LNCaP clone FGC (cell line): Measurements from ENCODE around the gene TRAFD1.

ENCODE experiments used
- DNase-seq: peaks from one replicate; pipeline ENCODE4 v3.0.0-alpha.2; 2011; ENCODE audit warnings: low read depth
- H3K4me3 ChIP-seq: 2 replicates; pipeline ENCODE4 v1.5.1; 2011; ENCODE audit warnings: mild to moderate bottlenecking, low read depth, low read length, control low read depth
- TF ChIP-seq, protein P1 (sequence below): IDR thresholded peaks from 2 replicates; pipeline ENCODE4 v1.5.1; 2012; ENCODE audit warnings: mild to moderate bottlenecking; ENCODE audit not compliant: control insufficient read depth, insufficient read depth; ENCODE audit errors: extremely low read depth

Gene TRAFD1

DNA sequence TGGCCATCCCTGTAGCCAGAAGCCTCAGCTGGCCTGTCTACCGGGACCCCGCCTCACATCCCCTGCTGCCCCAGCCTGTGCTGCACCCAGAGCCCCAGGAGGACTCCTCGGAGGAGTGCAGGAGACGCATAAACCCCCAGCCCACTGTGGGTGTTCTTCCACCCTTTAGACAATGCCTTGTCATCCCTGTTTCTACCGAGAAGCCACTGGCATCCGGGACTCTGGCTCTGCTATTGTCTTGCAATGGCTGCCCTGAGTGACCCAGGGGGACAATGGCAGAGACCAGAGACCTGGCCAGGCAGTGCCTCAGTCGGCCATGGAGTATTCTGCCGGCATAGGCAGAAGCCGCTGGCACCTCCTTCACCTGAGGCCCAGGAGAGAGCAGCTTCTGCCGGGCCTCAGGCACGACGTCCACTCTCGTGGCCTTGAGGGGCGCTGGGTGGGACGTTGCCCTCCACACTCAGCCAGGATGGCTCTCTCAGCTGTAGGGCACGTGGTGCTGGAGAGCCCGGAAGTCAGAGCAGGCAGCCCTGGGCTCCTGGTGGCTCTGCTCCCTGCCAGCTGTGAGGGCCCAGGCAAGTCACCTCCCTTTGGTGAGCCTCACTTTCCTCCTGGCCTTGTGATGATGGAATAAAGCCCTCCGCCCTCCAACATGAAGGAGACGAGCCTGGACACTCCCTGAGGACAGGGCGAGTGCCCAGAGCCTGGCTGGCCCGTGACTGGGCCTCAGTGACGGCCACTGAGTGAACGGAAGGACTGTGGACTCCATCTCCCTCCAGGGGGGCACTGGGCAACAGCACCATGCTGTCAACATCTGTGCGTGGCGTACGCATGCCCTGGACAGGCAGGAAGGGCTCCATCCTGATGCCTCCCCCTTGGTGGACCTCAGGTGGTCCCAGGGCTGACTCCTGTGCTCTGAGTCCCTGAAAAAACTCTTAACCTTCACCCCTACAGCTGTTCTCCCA, 41.0 kb downstream of the TRAFD1 start:
- no peak overlapping the region for H3K4me3 ChIP-seq

DNA sequence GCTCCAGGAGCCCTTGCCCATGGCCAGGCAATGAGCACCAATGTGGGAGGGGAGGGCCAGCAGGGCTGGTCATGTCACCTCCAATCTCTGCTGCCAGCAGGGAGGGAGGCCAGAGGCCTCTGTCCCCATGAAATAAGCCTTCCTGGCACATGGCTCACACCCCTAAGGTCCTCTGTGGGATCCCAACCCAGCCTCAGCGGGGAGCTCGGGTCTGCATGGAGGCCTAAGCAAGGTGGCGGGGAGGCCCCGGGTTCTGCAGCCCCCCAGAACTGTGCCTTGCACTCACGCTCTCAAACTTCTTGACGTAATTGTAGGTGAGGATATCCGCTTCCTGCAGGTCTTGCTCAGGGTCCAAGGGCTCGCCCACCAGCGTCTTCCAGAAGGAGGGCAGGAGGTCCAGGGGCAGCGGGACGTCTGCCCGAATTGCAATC, 41.7 kb downstream of the TRAFD1 start:
- TF ChIP-seq, protein P1, sequence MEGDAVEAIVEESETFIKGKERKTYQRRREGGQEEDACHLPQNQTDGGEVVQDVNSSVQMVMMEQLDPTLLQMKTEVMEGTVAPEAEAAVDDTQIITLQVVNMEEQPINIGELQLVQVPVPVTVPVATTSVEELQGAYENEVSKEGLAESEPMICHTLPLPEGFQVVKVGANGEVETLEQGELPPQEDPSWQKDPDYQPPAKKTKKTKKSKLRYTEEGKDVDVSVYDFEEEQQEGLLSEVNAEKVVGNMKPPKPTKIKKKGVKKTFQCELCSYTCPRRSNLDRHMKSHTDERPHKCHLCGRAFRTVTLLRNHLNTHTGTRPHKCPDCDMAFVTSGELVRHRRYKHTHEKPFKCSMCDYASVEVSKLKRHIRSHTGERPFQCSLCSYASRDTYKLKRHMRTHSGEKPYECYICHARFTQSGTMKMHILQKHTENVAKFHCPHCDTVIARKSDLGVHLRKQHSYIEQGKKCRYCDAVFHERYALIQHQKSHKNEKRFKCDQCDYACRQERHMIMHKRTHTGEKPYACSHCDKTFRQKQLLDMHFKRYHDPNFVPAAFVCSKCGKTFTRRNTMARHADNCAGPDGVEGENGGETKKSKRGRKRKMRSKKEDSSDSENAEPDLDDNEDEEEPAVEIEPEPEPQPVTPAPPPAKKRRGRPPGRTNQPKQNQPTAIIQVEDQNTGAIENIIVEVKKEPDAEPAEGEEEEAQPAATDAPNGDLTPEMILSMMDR = no peak
- no peak for DNase-seq
- H3K4me3 ChIP-seq = no peak overlapping the region

More for the DNA sequence above, 41.0 kb downstream of the TRAFD1 start:
- TF ChIP-seq, protein P1 = no peak
- DNase-seq = no peak

DNA sequence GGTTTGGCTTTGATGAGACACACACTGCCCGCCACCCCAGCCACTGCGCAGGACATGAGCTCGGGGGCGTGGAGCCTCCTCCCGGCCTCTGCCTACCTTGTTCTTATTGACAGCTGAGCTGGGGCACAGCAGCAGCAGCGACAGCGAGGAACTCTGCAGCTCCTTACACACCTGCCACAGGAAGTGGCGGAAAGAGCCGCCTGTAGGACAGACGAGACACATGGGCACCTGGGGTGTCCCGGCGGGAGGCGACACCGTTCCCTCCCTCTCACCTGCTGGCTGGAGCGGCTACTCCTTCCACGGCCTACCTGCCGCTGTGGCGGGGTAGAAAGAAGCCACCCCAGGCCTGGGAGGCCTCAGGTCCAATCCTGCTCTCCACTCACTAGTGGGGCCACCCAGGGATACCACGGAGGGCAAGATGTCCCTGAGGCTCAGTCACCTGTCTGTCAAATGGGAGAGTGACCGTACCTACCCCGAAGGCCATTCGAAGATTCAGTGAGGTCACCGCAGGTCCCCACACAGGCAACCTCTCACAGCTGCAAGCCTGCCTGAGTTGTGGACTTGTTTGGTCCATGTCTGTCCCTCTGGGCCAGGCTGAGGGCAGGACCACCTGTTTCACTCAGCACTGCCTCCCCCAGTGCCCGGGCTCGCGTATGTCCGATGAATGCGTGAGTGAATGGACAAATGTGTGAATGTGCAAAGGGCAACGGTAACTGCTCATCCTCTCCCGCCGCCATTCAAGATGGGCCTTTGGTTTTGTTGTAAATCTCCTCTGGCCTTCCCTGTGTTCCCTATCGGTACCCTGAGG, 42.6 kb downstream of the TRAFD1 start:
- no peak for DNase-seq
- H3K4me3 ChIP-seq = no peak overlapping the region
- TF ChIP-seq, protein P1 = no peak

DNA sequence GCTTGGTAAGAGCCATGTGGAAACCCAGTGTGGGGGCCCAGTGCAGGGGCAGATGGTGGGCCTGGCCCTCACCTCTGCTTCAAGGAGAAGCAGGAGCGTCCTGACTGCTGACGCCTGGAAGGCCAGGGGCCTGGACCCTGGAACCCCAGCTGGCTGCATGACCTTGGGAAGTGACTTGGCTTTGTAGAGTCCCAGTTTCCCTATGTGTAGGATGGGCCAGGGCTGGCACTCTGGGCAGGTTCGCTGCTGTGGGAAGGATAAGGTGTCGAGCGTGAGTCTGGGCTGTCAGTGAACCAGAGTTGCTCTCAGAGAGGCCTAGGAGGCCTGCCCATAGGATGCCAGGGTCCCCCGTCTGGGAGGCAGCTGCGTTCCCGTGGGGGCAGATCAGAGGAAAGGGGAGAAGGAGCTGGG, 43.2 kb downstream of the TRAFD1 start:
- DNase-seq = no peak
- TF ChIP-seq, protein P1 = no peak
- H3K4me3 ChIP-seq = no peak overlapping the region

DNA sequence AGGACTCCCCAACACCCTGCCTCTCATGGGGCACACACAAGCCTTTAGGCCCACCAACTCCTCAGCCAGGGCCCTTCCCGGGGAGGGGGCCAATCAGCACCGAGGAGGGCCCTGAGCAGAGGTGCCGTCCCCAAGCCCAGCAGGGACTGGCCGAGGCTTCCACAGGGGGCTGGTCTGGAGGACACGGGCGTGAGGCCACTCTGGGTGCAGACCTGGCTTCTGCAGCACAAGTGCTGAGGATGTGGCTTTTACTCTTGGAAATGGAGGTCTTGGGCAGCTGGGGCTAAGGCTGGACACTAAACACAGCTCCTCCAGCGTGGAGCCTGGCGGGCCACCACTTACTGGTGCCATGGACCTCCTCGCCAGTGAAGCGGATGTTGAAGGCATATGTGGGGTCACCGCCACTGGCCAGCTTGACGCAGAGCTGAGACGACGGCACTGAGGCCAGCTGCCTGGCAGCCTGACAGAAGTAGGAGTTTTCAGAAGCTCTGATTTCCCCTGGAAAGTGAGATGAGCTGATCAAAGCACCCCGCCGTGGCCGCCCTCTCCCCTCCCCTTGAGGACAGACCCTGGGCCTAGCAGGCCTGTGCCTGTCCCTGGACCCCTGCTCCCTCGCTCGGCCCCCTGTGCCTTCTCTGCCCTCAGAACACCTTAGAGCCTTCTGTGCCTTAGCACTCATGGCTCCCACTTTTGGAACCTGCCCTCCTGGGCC, 44.0 kb downstream of the TRAFD1 start:
- no peak for DNase-seq
- TF ChIP-seq, protein P1 = no peak
- H3K4me3 ChIP-seq = no peak overlapping the region

DNA sequence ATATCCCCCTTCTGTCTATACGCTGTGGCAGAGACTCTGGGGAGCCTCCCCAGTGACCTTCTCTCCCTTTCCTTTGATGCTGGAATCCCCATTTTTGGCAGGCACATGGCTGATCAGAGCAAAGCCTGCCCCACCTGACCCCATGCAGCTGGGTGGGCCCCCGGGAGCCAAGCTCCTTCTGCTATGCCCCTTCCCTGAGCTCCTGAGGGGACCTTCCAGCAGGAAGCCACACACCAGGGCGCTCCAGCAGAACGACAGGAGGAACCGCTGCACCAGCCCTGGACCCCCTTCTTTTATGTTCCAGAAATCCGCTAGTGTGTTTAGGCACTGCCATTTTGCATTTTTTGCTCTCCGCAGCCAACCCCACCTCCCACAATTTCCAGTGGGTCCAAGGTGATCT, 44.6 kb downstream of the TRAFD1 start:
- TF ChIP-seq, protein P1 = no peak
- DNase-seq = no peak
- no peak overlapping the region for H3K4me3 ChIP-seq
